Sigmoid colon (tissue), 4 donors: ENCODE results near the gene TSPEAR.

ENCODE experiments used
- POLR2A ChIP-seq, 2 donors: fragments of 450-650 bp; IDR thresholded peaks; one replicate each; pipeline ENCODE4 v1.6.1; 2016; ENCODE audit warnings: antibody characterized with exemption in 2 of 2, mild to moderate bottlenecking in 2 of 2, moderate library complexity in 2 of 2
- POLR2AphosphoS5 ChIP-seq, 4 donors: sonication (generic); formaldehyde crosslinking; IDR thresholded peaks; one replicate each; pipeline ENCODE4 v1.6.1; 2017; ENCODE audit warnings: antibody characterized with exemption in 4 of 4
- TF ChIP-seq, protein P1 (sequence below), 4 experiments: fragments of 450-650 bp in 3 of 4; fragments of 200-600 bp in 1 of 4; IDR thresholded peaks; one replicate each; pipeline ENCODE4 v1.5.1; 2016 to 2019; ENCODE audit warnings: antibody characterized with exemption in 4 of 4, mild to moderate bottlenecking in 3 of 4, moderate library complexity in 2 of 4

- TF ChIP-seq POLR2AphosphoS5 (IDR thresholded peaks at IDR 0.05) = no peak
- TF ChIP-seq, protein P1, sequence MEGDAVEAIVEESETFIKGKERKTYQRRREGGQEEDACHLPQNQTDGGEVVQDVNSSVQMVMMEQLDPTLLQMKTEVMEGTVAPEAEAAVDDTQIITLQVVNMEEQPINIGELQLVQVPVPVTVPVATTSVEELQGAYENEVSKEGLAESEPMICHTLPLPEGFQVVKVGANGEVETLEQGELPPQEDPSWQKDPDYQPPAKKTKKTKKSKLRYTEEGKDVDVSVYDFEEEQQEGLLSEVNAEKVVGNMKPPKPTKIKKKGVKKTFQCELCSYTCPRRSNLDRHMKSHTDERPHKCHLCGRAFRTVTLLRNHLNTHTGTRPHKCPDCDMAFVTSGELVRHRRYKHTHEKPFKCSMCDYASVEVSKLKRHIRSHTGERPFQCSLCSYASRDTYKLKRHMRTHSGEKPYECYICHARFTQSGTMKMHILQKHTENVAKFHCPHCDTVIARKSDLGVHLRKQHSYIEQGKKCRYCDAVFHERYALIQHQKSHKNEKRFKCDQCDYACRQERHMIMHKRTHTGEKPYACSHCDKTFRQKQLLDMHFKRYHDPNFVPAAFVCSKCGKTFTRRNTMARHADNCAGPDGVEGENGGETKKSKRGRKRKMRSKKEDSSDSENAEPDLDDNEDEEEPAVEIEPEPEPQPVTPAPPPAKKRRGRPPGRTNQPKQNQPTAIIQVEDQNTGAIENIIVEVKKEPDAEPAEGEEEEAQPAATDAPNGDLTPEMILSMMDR (IDR thresholded peaks at IDR 0.05) = no peak
- TF ChIP-seq POLR2A (IDR thresholded peaks at IDR 0.05) = no peak
These were observed 28.7 kb downstream of the TSPEAR start for GRCh38 chr21:44682580-44683151.
